ENCODE results near the gene RIMBP2. TPM values are rescaled to one million over a fixed set of nuclear protein-coding genes. Genes with fewer than 3 reads are reported as not detected.

Gene RIMBP2
- total RNA-seq, 4 donors from 2014 or later, result 0.83 to 1.8 (median 1.4) TPM

GRCh38 chr12:130479401-130480125 lies 236.5 kb downstream of the RIMBP2 start:
- intact Hi-C loops (cut with DNase I), result no loop called here
- H3K27me3 ChIP-seq, result peaks cover 0 to 64% (median 3%) of the 10 kb centered on the region in 4 donors
- H3K4me3 ChIP-seq, result no peak overlapping the region
- no peaks in the 10 kb centered on the region for H3K4me1 ChIP-seq
- TF ChIP-seq CTCF (IDR thresholded peaks at IDR 0.05), result no peak
- no peak for TF ChIP-seq POLR2AphosphoS5 (IDR thresholded peaks at IDR 0.05)
- no peak for TF ChIP-seq POLR2A (IDR thresholded peaks at IDR 0.05; ENCODE audit: low read depth)
- no peak for TF ChIP-seq EP300 (IDR thresholded peaks at IDR 0.05)
- WGBS, result 68% methylated on average over 9 of the region's 23 CpGs
- H3K36me3 ChIP-seq, result no peaks in the 10 kb centered on the region
- no peaks in the 10 kb centered on the region for H3K9me3 ChIP-seq
- H3K27ac ChIP-seq (replicated peaks in 1 of 4), result no peak overlapping the region
- DNase-seq (ENCODE audit: extremely low spot score), result no peak

GRCh38 chr12:130478786-130479185 lies 237.3 kb downstream of the RIMBP2 start:
- peaks cover 0 to 63% (median 3%) of the 10 kb centered on the region in 4 donors for H3K27me3 ChIP-seq
- H3K36me3 ChIP-seq, result no peaks in the 10 kb centered on the region
- no peaks in the 10 kb centered on the region for H3K4me1 ChIP-seq
- no peak overlapping the region for H3K27ac ChIP-seq (replicated peaks in 1 of 4)
- H3K9me3 ChIP-seq, result no peaks in the 10 kb centered on the region
- 81% methylated on average over 12 of the region's 21 CpGs for WGBS
- intact Hi-C loops (cut with DNase I), result no loop called here
- no peak for TF ChIP-seq EP300 (IDR thresholded peaks at IDR 0.05)
- TF ChIP-seq CTCF (IDR thresholded peaks at IDR 0.05), result no peak
- TF ChIP-seq POLR2AphosphoS5 (IDR thresholded peaks at IDR 0.05), result no peak
- no peak for TF ChIP-seq POLR2A (IDR thresholded peaks at IDR 0.05; ENCODE audit: low read depth)
- no peak overlapping the region for H3K4me3 ChIP-seq
- DNase-seq (ENCODE audit: extremely low spot score), result no peak

- Histone ChIP-seq H3K27me3 (peaks cover 0 to 57% (median 3%) of the 10 kb centered on the region in 4 donors), H3K9me3 (no peaks in the 10 kb centered on the region), H3K27ac (replicated peaks in 1 of 4) (no peak overlapping the region), H3K4me3 (no peak overlapping the region), H3K4me1 (no peaks in the 10 kb centered on the region), H3K36me3 (no peaks in the 10 kb centered on the region)
- intact Hi-C loops (cut with DNase I), result no loop called here
- WGBS, result 60% methylated on average over 9 of the region's 9 CpGs
- TF ChIP-seq CTCF (IDR thresholded peaks at IDR 0.05) (no peak), EP300 (IDR thresholded peaks at IDR 0.05) (no peak), POLR2AphosphoS5 (IDR thresholded peaks at IDR 0.05) (no peak), POLR2A (IDR thresholded peaks at IDR 0.05; ENCODE audit: low read depth) (no peak)
- DNase-seq (ENCODE audit: extremely low spot score), result no peak
Observed at GRCh38 chr12:130477701-130478100, 238.4 kb downstream of the RIMBP2 start.

GRCh38 chr12:130477266-130477665 lies 238.8 kb downstream of the RIMBP2 start:
- no peak overlapping the region for H3K27ac ChIP-seq (replicated peaks in 1 of 4)
- no peak overlapping the region for H3K4me3 ChIP-seq
- no peaks in the 10 kb centered on the region for H3K9me3 ChIP-seq
- no peak for TF ChIP-seq POLR2AphosphoS5 (IDR thresholded peaks at IDR 0.05)
- no peak for TF ChIP-seq CTCF (IDR thresholded peaks at IDR 0.05)
- no peak for TF ChIP-seq EP300 (IDR thresholded peaks at IDR 0.05)
- no peak for TF ChIP-seq POLR2A (IDR thresholded peaks at IDR 0.05; ENCODE audit: low read depth)
- intact Hi-C loops (cut with DNase I), result no loop called here
- WGBS, result 62% methylated on average over 12 of the region's 12 CpGs
- no peaks in the 10 kb centered on the region for H3K36me3 ChIP-seq
- no peaks in the 10 kb centered on the region for H3K4me1 ChIP-seq
- H3K27me3 ChIP-seq, result peaks cover 0 to 52% (median 3%) of the 10 kb centered on the region in 4 donors
- DNase-seq (ENCODE audit: extremely low spot score), result no peak
